ENCODE measurements around the gene TIMM8B.
A peak's percentile ranks its signal among the peaks of the same experiment; 100 is the strongest.
"Not testable (repeated sequence)": the region's sequence is repeated elsewhere in the genome, so short reads cannot be mapped to it uniquely, and the experiment has no call there.

The TIMM8B gene

GRCh38 chr11:112082729-112083128 is 3.8 kb downstream of the TIMM8B start:
- DNase-seq (ENCODE audit: low read depth in 2 of 2): no peak

GRCh38 chr11:112073941-112074811 is 12.4 kb downstream of the TIMM8B start, which contains the start of the genes NKAPD1 and PIH1D2:
TSS of gene NKAPD1 (plus strand) at chr11:112074299. CDS start at chr11:112075575, 1,276 bp downstream.
TSS of gene PIH1D2 (minus strand) at chr11:112074017. CDS start at chr11:112073174, 843 bp downstream.
- peak; percentile 58 to 72 for DNase-seq (ENCODE audit: low read depth in 2 of 2)

DNA sequence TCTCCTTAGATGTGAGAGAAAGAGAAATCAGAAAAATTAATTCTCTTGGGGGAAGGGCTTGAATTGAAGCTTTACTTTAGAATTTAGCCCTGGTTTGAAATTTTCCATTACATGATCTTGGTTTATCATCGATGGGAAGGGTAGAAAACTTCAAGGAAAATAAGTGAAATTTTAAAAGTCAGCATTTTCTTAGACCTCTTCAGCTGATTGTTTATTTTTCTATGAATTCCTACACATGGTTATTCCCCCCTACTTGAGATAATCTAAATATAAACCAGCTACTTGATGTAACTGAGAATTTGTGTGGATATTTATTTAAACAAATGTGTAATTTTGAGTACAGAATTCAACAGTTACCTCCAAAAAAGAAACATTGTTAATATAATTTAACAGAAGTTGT is 23.6 kb downstream of the TIMM8B start:
- no peak for DNase-seq (ENCODE audit: low read depth in 2 of 2)

- no peak for DNase-seq (ENCODE audit: low read depth in 2 of 2)
Measured at GRCh38 chr11:112058103-112058502, 28.5 kb downstream of the TIMM8B start.

- no peak for DNase-seq (ENCODE audit: low read depth in 2 of 2)
Measured at GRCh38 chr11:112057170-112057569, 29.4 kb downstream of the TIMM8B start.

DNA sequence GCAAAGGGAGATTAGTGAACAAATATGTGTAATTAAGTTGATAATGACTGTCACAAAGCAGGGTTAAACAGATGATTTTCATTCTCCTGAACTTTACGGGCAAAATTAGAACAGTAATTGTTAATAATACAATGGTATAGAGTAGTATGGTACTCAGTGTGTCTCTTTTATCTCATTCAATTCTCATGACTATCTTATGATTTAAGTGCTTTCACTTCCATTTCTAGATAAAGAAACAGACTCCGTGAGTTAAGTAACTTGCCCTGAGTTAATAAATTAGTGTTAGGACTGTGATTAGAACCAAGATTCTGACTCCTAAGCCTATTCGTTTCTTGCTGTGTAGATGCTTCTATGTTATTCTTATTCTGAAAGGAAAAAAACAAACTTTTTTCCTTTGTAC is 34.8 kb downstream of the TIMM8B start:
- DNase-seq (ENCODE audit: low read depth in 2 of 2): no peak

- DNase-seq (ENCODE audit: low read depth in 2 of 2): no peak
Measured at GRCh38 chr11:112050721-112051120, 35.8 kb downstream of the TIMM8B start.

- no peak for DNase-seq (ENCODE audit: low read depth in 2 of 2)
Measured at GRCh38 chr11:112049777-112050176, 36.8 kb downstream of the TIMM8B start.

DNA sequence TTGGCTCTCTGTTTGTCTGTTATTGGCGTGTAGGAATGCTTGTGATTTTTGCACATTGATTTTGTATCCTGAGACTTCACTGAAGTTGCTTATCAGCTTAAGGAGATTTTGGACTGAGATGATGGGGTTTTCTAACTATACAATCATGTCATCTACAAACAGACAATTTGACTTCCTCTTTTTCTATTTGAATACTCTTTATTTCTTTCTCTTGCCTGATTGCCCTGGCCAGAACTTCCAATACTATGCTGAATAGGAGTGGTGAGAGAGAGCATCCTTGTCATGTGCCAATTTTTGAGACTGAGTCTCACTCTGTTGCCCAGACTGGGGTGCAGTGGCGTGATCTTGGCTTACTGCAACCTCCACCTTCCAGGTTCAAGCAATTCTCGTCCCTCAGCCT is 38.3 kb downstream of the TIMM8B start:
- DNase-seq (ENCODE audit: low read depth in 2 of 2): not testable (repeated sequence)

GRCh38 chr11:112046647-112047046 is 39.9 kb downstream of the TIMM8B start:
- not testable (repeated sequence) for DNase-seq (ENCODE audit: low read depth in 2 of 2)

- DNase-seq (ENCODE audit: low read depth in 2 of 2): no peak
Measured at GRCh38 chr11:112044961-112045360, 41.6 kb downstream of the TIMM8B start.

GRCh38 chr11:112042961-112043304 is 43.6 kb downstream of the TIMM8B start:
- no peak for DNase-seq (ENCODE audit: low read depth in 2 of 2)

GRCh38 chr11:112042161-112042960 is 44.2 kb downstream of the TIMM8B start:
- no peak for DNase-seq (ENCODE audit: low read depth in 2 of 2)

GRCh38 chr11:112037527-112037926 is 49.0 kb downstream of the TIMM8B start:
- DNase-seq (ENCODE audit: low read depth in 2 of 2): no peak

Data from stimulated activated CD8-positive, alpha-beta memory T cell treated with anti-CD3 and anti-CD28 coated beads, Interleukin-15, amount 100 ng/mL, for 4 hours (primary cell).